ENCODE data around the gene BMP8A.

BMP8A gene

DNA sequence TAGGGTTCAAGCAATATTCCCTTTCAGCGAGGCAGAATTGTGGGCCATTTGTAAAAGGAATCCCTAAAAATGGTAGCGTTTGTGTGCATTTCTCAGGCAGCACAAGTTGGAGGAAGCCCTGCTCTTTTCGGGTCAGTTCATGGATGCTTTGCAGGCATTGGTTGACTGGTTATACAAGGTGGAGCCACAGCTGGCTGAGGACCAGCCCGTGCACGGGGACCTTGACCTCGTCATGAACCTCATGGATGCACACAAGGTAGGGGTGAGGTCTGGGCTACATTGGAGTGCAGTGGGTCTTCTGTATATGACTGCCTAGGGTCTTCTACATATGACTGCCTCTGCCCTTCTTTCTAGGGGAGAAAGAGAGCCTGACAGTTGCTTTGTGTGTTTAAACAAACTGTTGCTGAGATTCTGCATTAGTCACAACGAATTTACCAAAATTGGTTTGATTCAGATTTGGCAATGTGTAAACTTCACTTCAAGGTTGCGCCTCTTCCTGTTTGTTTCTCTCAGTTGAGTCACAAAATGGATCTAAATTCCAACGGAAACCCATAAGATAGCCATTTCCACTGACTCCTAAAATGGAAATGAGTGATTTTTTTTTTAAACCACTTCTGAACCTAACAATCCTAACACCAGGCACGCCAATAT lies 40.4 kb upstream of the BMP8A start:
- H2BK15ac ChIP-seq (replicated peaks; ENCODE audit: low read depth): no peak overlapping the region
- no peak overlapping the region for H3K18ac ChIP-seq (ENCODE audit: low read length)
- no peak overlapping the region for H2BK5ac ChIP-seq (ENCODE audit: low read length)
- H3K4ac ChIP-seq (ENCODE audit: low read depth, low read length): no peak overlapping the region
- H3K56ac ChIP-seq (ENCODE audit: low read length): no peak overlapping the region
- no peak overlapping the region for H2AK5ac ChIP-seq (ENCODE audit: low read length)
- H3K36me3 ChIP-seq (ENCODE audit: control insufficient read depth, insufficient read depth, low read length): peaks cover 31% of the 10 kb centered on the region
- H3K27me3 ChIP-seq (ENCODE audit: insufficient read depth, low read length, poor library complexity): no peaks in the 10 kb centered on the region
- H3K79me2 ChIP-seq (ENCODE audit: control insufficient read depth, insufficient read depth, low read length): no peaks in the 10 kb centered on the region
- H3K4me2 ChIP-seq (ENCODE audit: low read length): no peak overlapping the region
- no peak overlapping the region for H4K5ac ChIP-seq (ENCODE audit: low read length)
- no peaks in the 10 kb centered on the region for H3K79me1 ChIP-seq (ENCODE audit: low read length)
- no peak overlapping the region for H3K27ac ChIP-seq (ENCODE audit: low read depth, low read length)
- no peaks in the 10 kb centered on the region for H3K4me1 ChIP-seq (ENCODE audit: control insufficient read depth, low read depth, low read length)
- no peak for DNase-seq
- H3K9ac ChIP-seq (ENCODE audit: low read length): no peak overlapping the region
- no peak overlapping the region for H2BK120ac ChIP-seq (ENCODE audit: low read depth, low read length)
- no peak overlapping the region for H4K8ac ChIP-seq (ENCODE audit: low read depth, low read length)
- H3K4me3 ChIP-seq (ENCODE audit: low read length): no peak overlapping the region
- no CpG with 5 or more reads among the region's 10 CpGs for WGBS (ENCODE audit: extremely low coverage, insufficient coverage, low lambda C conversion rate)
- no peak overlapping the region for H3K23ac ChIP-seq (ENCODE audit: low read length)

- Histone ChIP-seq H3K4ac (ENCODE audit: low read depth, low read length) (no peak overlapping the region), H2BK120ac (ENCODE audit: low read depth, low read length) (no peak overlapping the region), H2BK15ac (replicated peaks; ENCODE audit: low read depth) (no peak overlapping the region), H3K4me1 (ENCODE audit: control insufficient read depth, low read depth, low read length) (no peaks in the 10 kb centered on the region), H3K27me3 (ENCODE audit: insufficient read depth, low read length, poor library complexity) (no peaks in the 10 kb centered on the region), H3K9ac (ENCODE audit: low read length) (no peak overlapping the region), H3K56ac (ENCODE audit: low read length) (no peak overlapping the region), H3K4me2 (ENCODE audit: low read length) (no peak overlapping the region), H3K36me3 (ENCODE audit: control insufficient read depth, insufficient read depth, low read length) (peaks cover 33% of the 10 kb centered on the region), H3K79me2 (ENCODE audit: control insufficient read depth, insufficient read depth, low read length) (no peaks in the 10 kb centered on the region), H3K23ac (ENCODE audit: low read length) (no peak overlapping the region), H2AK5ac (ENCODE audit: low read length) (no peak overlapping the region), H3K4me3 (ENCODE audit: low read length) (no peak overlapping the region), H4K8ac (ENCODE audit: low read depth, low read length) (no peak overlapping the region), H4K5ac (ENCODE audit: low read length) (no peak overlapping the region), H3K27ac (ENCODE audit: low read depth, low read length) (no peak overlapping the region), H3K79me1 (ENCODE audit: low read length) (no peaks in the 10 kb centered on the region), H3K18ac (ENCODE audit: low read length) (no peak overlapping the region), H2BK5ac (ENCODE audit: low read length) (no peak overlapping the region)
- DNase-seq: no peak
- WGBS (ENCODE audit: extremely low coverage, insufficient coverage, low lambda C conversion rate): no CpG with 5 or more reads among the region's 7 CpGs
Observed at GRCh38 chr1:39452081-39452480, 39.4 kb upstream of the BMP8A start.

DNA sequence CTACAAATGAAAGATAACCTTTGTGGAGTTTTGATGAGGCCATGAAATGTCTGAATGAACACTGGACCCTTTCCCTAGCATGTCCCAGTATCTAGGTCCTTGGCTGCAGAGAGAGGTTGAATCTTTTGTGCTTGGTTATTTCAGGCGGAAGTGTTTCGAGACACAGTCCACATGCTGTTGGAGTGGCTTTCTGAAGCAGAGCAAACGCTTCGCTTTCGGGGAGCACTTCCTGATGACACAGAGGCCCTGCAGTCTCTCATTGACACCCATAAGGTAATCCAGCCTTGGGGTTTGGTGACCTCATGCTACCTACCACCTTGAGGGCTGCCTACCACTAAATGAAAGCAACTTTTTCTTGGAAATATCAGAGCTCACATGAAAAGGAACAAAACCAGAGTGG lies 38.9 kb upstream of the BMP8A start:
- H3K4me3 ChIP-seq (ENCODE audit: low read length): no peak overlapping the region
- H3K79me2 ChIP-seq (ENCODE audit: control insufficient read depth, insufficient read depth, low read length): no peaks in the 10 kb centered on the region
- H4K5ac ChIP-seq (ENCODE audit: low read length): no peak overlapping the region
- H3K56ac ChIP-seq (ENCODE audit: low read length): no peak overlapping the region
- no peak overlapping the region for H2AK5ac ChIP-seq (ENCODE audit: low read length)
- H2BK5ac ChIP-seq (ENCODE audit: low read length): no peak overlapping the region
- no peak for DNase-seq
- no peak overlapping the region for H2BK15ac ChIP-seq (replicated peaks; ENCODE audit: low read depth)
- H4K8ac ChIP-seq (ENCODE audit: low read depth, low read length): no peak overlapping the region
- no peaks in the 10 kb centered on the region for H3K79me1 ChIP-seq (ENCODE audit: low read length)
- WGBS (ENCODE audit: extremely low coverage, insufficient coverage, low lambda C conversion rate): no CpG with 5 or more reads among the region's 5 CpGs
- H3K9ac ChIP-seq (ENCODE audit: low read length): no peak overlapping the region
- no peak overlapping the region for H3K18ac ChIP-seq (ENCODE audit: low read length)
- no peaks in the 10 kb centered on the region for H3K4me1 ChIP-seq (ENCODE audit: control insufficient read depth, low read depth, low read length)
- H3K27ac ChIP-seq (ENCODE audit: low read depth, low read length): no peak overlapping the region
- no peak overlapping the region for H3K4ac ChIP-seq (ENCODE audit: low read depth, low read length)
- no peak overlapping the region for H2BK120ac ChIP-seq (ENCODE audit: low read depth, low read length)
- H3K36me3 ChIP-seq (ENCODE audit: control insufficient read depth, insufficient read depth, low read length): peaks cover 33% of the 10 kb centered on the region
- no peak overlapping the region for H3K23ac ChIP-seq (ENCODE audit: low read length)
- no peaks in the 10 kb centered on the region for H3K27me3 ChIP-seq (ENCODE audit: insufficient read depth, low read length, poor library complexity)
- no peak overlapping the region for H3K4me2 ChIP-seq (ENCODE audit: low read length)

GRCh38 chr1:39453603-39454002 lies 37.8 kb upstream of the BMP8A start:
- Histone ChIP-seq H3K27ac (ENCODE audit: low read depth, low read length) (no peak overlapping the region), H4K5ac (ENCODE audit: low read length) (no peak overlapping the region), H2AK5ac (ENCODE audit: low read length) (no peak overlapping the region), H3K4me3 (ENCODE audit: low read length) (no peak overlapping the region), H2BK15ac (replicated peaks; ENCODE audit: low read depth) (no peak overlapping the region), H3K9ac (ENCODE audit: low read length) (no peak overlapping the region), H3K79me1 (ENCODE audit: low read length) (no peaks in the 10 kb centered on the region), H3K36me3 (ENCODE audit: control insufficient read depth, insufficient read depth, low read length) (peaks cover 30% of the 10 kb centered on the region), H4K8ac (ENCODE audit: low read depth, low read length) (no peak overlapping the region), H2BK120ac (ENCODE audit: low read depth, low read length) (no peak overlapping the region), H3K4ac (ENCODE audit: low read depth, low read length) (no peak overlapping the region), H3K56ac (ENCODE audit: low read length) (no peak overlapping the region), H3K18ac (ENCODE audit: low read length) (no peak overlapping the region), H3K79me2 (ENCODE audit: control insufficient read depth, insufficient read depth, low read length) (no peaks in the 10 kb centered on the region), H2BK5ac (ENCODE audit: low read length) (no peak overlapping the region), H3K27me3 (ENCODE audit: insufficient read depth, low read length, poor library complexity) (no peaks in the 10 kb centered on the region), H3K4me2 (ENCODE audit: low read length) (no peak overlapping the region), H3K23ac (ENCODE audit: low read length) (no peak overlapping the region), H3K4me1 (ENCODE audit: control insufficient read depth, low read depth, low read length) (no peaks in the 10 kb centered on the region)
- no peak for DNase-seq
- WGBS (ENCODE audit: extremely low coverage, insufficient coverage, low lambda C conversion rate): no CpG with 5 or more reads among the region's 8 CpGs

- no CpG with 5 or more reads among the region's 4 CpGs for WGBS (ENCODE audit: extremely low coverage, insufficient coverage, low lambda C conversion rate)
- Histone ChIP-seq H3K4me3 (ENCODE audit: low read length) (no peak overlapping the region), H3K36me3 (ENCODE audit: control insufficient read depth, insufficient read depth, low read length) (peaks cover 33% of the 10 kb centered on the region), H4K8ac (ENCODE audit: low read depth, low read length) (no peak overlapping the region), H3K23ac (ENCODE audit: low read length) (no peak overlapping the region), H2AK5ac (ENCODE audit: low read length) (no peak overlapping the region), H3K9ac (ENCODE audit: low read length) (no peak overlapping the region), H3K56ac (ENCODE audit: low read length) (no peak overlapping the region), H2BK120ac (ENCODE audit: low read depth, low read length) (no peak overlapping the region), H3K27me3 (ENCODE audit: insufficient read depth, low read length, poor library complexity) (no peaks in the 10 kb centered on the region), H3K4me1 (ENCODE audit: control insufficient read depth, low read depth, low read length) (no peaks in the 10 kb centered on the region), H3K4me2 (ENCODE audit: low read length) (no peak overlapping the region), H3K79me1 (ENCODE audit: low read length) (no peaks in the 10 kb centered on the region), H3K18ac (ENCODE audit: low read length) (no peak overlapping the region), H2BK15ac (replicated peaks; ENCODE audit: low read depth) (no peak overlapping the region), H4K5ac (ENCODE audit: low read length) (no peak overlapping the region), H3K27ac (ENCODE audit: low read depth, low read length) (no peak overlapping the region), H2BK5ac (ENCODE audit: low read length) (no peak overlapping the region), H3K4ac (ENCODE audit: low read depth, low read length) (no peak overlapping the region), H3K79me2 (ENCODE audit: control insufficient read depth, insufficient read depth, low read length) (no peaks in the 10 kb centered on the region)
- no peak for DNase-seq
Observed at GRCh38 chr1:39458991-39459390, 32.4 kb upstream of the BMP8A start.

GRCh38 chr1:39462074-39462473 lies 29.4 kb upstream of the BMP8A start:
- Histone ChIP-seq H4K8ac (ENCODE audit: low read depth, low read length) (no peak overlapping the region), H3K4me1 (ENCODE audit: control insufficient read depth, low read depth, low read length) (no peaks in the 10 kb centered on the region), H3K23ac (ENCODE audit: low read length) (no peak overlapping the region), H3K56ac (ENCODE audit: low read length) (no peak overlapping the region), H3K9ac (ENCODE audit: low read length) (no peak overlapping the region), H2BK120ac (ENCODE audit: low read depth, low read length) (no peak overlapping the region), H3K79me2 (ENCODE audit: control insufficient read depth, insufficient read depth, low read length) (no peaks in the 10 kb centered on the region), H4K5ac (ENCODE audit: low read length) (no peak overlapping the region), H3K18ac (ENCODE audit: low read length) (no peak overlapping the region), H3K4me2 (ENCODE audit: low read length) (no peak overlapping the region), H3K27ac (ENCODE audit: low read depth, low read length) (no peak overlapping the region), H3K4me3 (ENCODE audit: low read length) (no peak overlapping the region), H2BK15ac (replicated peaks; ENCODE audit: low read depth) (no peak overlapping the region), H2AK5ac (ENCODE audit: low read length) (no peak overlapping the region), H2BK5ac (ENCODE audit: low read length) (no peak overlapping the region), H3K4ac (ENCODE audit: low read depth, low read length) (no peak overlapping the region), H3K79me1 (ENCODE audit: low read length) (no peaks in the 10 kb centered on the region), H3K27me3 (ENCODE audit: insufficient read depth, low read length, poor library complexity) (no peaks in the 10 kb centered on the region), H3K36me3 (ENCODE audit: control insufficient read depth, insufficient read depth, low read length) (peaks cover 20% of the 10 kb centered on the region)
- WGBS (ENCODE audit: extremely low coverage, insufficient coverage, low lambda C conversion rate): no CpG with 5 or more reads among the region's 1 CpG
- no peak for DNase-seq

All from mesendoderm (in vitro differentiated cells).